HepG2 (cell line): ENCODE data around the gene NAIF1. TPM values are rescaled to one million over a fixed set of nuclear protein-coding genes. Genes with fewer than 3 reads are reported as not detected.

Experiments used
- ATF3 ChIP-seq: sonication (generic); formaldehyde crosslinking; IDR thresholded peaks from 2 replicates; pipeline ENCODE4 v1.4.0; 2020; ENCODE audit warnings: missing genetic modification reagents
- CREM ChIP-seq, 2 experiments: sonication (generic) in 1 of 2; formaldehyde crosslinking in 1 of 2; IDR thresholded peaks; 2 replicates each; pipeline versions ENCODE4 v1.4.0 to v1.6.1; 2016 to 2020; ENCODE audit warnings: antibody characterized with exemption in 1 of 2, mild to moderate bottlenecking in 1 of 2, missing genetic modification reagents in 1 of 2
- HNRNPLL ChIP-seq: fragments of 200-400 bp; formaldehyde crosslinking; IDR thresholded peaks from 2 replicates; pipeline ENCODE4 v1.6.1; 2017; ENCODE audit warnings: mild to moderate bottlenecking, low read depth, low read length; ENCODE audit not compliant: poor library complexity, severe bottlenecking
- MTF2 ChIP-seq: sonication (generic); formaldehyde crosslinking; IDR thresholded peaks from 2 replicates; pipeline ENCODE4 v1.5.0; 2020; ENCODE audit warnings: missing genetic modification reagents, borderline replicate concordance
- SIN3A ChIP-seq: IDR thresholded peaks from 2 replicates; pipeline ENCODE4 v1.6.1; 2011; ENCODE audit warnings: low read depth, mild to moderate bottlenecking, control low read depth, low read length, borderline replicate concordance
- SMAD3 ChIP-seq: sonication (generic); formaldehyde crosslinking; IDR thresholded peaks from 2 replicates; pipeline ENCODE4 v1.4.0; 2020; ENCODE audit warnings: missing genetic modification reagents
- THAP11 ChIP-seq: IDR thresholded peaks from 2 replicates; pipeline ENCODE4 v1.6.1; 2016; ENCODE audit warnings: missing biosample characterization, missing genetic modification reagents
- ZBTB44 ChIP-seq: sonication (generic); formaldehyde crosslinking; IDR thresholded peaks from 2 replicates; pipeline ENCODE4 v1.4.0; 2020; ENCODE audit warnings: missing genetic modification reagents
- ZFP36L1 ChIP-seq: sonication (generic); formaldehyde crosslinking; IDR thresholded peaks from 2 replicates; pipeline ENCODE4 v1.8.0; 2022; ENCODE audit warnings: mild to moderate bottlenecking, missing genetic modification reagents, moderate library complexity
- ZFP41 ChIP-seq: sonication (generic); formaldehyde crosslinking; IDR thresholded peaks from 2 replicates; pipeline ENCODE4 v1.4.0; 2020; ENCODE audit warnings: mild to moderate bottlenecking, missing genetic modification reagents, borderline replicate concordance
- ZFX ChIP-seq: sonication (generic); formaldehyde crosslinking; IDR thresholded peaks from 2 replicates; pipeline ENCODE4 v1.4.0; 2020; ENCODE audit warnings: mild to moderate bottlenecking, low read depth, missing genetic modification reagents, moderate library complexity
- ZNF230 ChIP-seq: sonication (generic); formaldehyde crosslinking; IDR thresholded peaks from 2 replicates; pipeline ENCODE4 v1.4.0; 2020; ENCODE audit warnings: mild to moderate bottlenecking, missing genetic modification reagents
- ZNF512 ChIP-seq: sonication (generic); formaldehyde crosslinking; IDR thresholded peaks from 2 replicates; pipeline ENCODE4 v1.4.0; 2020; ENCODE audit warnings: mild to moderate bottlenecking, missing genetic modification reagents
- ZNF597 ChIP-seq: sonication (generic); formaldehyde crosslinking; IDR thresholded peaks from 2 replicates; pipeline ENCODE4 v1.5.0; 2020; ENCODE audit warnings: missing genetic modification reagents
- ZNF720 ChIP-seq: sonication (generic); formaldehyde crosslinking; IDR thresholded peaks from 2 replicates; pipeline ENCODE4 v1.4.0; 2020; ENCODE audit warnings: missing genetic modification reagents
- ZNF776 ChIP-seq: sonication (generic); formaldehyde crosslinking; IDR thresholded peaks from 2 replicates; pipeline ENCODE4 v1.4.0; 2020; ENCODE audit warnings: mild to moderate bottlenecking, missing genetic modification reagents
- polyA plus RNA-seq, 8 experiments: library from polyadenylated mRNA; depleted of rRNA in 3 of 8; stranded (reverse) in 7 of 8; unstranded in 1 of 8; fragments of >200 nt; fragmentation: Illumina TruSeq in 4 of 8; extraction: Trizol in 4 of 8; gene quantifications; 2 replicates each; pipeline versions ENCODE4 v1.2.1 to v1.2.3, GENCODE V29; 2011 to 2016; ENCODE audit warnings: low read depth in 4 of 8, missing spikeins in 1 of 8, mixed read lengths in 1 of 8; ENCODE audit not compliant: insufficient read depth in 1 of 8
- total RNA-seq, 5 experiments: library from RNA; depleted of rRNA; stranded (reverse); fragments of >200 nt; fragmentation: Illumina TruSeq; extraction: Trizol; gene quantifications; 2 replicates each; pipeline ENCODE4 v1.2.3, GENCODE V29; 2016; ENCODE audit warnings: low read depth in 1 of 5
- TF ChIP-seq, protein P1 (sequence below): IDR thresholded peaks from 2 replicates; pipeline ENCODE4 v1.6.1; 2012; ENCODE audit warnings: low read length, improper control_type of control experiment
- TF ChIP-seq, protein P2 (sequence below): fragments of 450-650 bp; IDR thresholded peaks from 2 replicates; pipeline ENCODE4 v1.6.1; 2016

NAIF1 gene
- total and polyA plus RNA-seq, 2 of the 13 experiments (the other 11 are each of a cell fraction or from before 2014, with no cell fraction given): 6.0 to 6.9 TPM

- TF ChIP-seq ZNF512 (CRISPR knock-in tag) (no peak), ZNF776 (peak; percentile 74; the same call in 1 of the 2 replicates), ZFX (CRISPR knock-in tag) (peak; percentile 94), CREM (IDR thresholded peaks at IDR 0.05) (peak; percentile 79), CREM (CRISPR knock-in tag; IDR thresholded peaks at IDR 0.05) (no peak), ATF3 (CRISPR knock-in tag) (0 out of 2 replicates have a peak, but pooled peaks have one; percentile 26), SMAD3 (no peak), ZBTB44 (CRISPR knock-in tag) (no peak), ZNF720 (no peak), ZFP36L1 (CRISPR knock-in tag) (peak; percentile 97), ZNF597 (CRISPR knock-in tag) (no peak), ZNF230 (peak; percentile 81; the same call in 1 of the 2 replicates), HNRNPLL (peak; percentile 50), ZFP41 (CRISPR knock-in tag) (peak; percentile 27; the same call in 1 of the 2 replicates), THAP11 (CRISPR knock-in tag) (peak; percentile 78), MTF2 (CRISPR knock-in tag) (no peak), SIN3A (0 out of 2 replicates have a peak, but pooled peaks have one; percentile 48)
- TF ChIP-seq, protein P1, sequence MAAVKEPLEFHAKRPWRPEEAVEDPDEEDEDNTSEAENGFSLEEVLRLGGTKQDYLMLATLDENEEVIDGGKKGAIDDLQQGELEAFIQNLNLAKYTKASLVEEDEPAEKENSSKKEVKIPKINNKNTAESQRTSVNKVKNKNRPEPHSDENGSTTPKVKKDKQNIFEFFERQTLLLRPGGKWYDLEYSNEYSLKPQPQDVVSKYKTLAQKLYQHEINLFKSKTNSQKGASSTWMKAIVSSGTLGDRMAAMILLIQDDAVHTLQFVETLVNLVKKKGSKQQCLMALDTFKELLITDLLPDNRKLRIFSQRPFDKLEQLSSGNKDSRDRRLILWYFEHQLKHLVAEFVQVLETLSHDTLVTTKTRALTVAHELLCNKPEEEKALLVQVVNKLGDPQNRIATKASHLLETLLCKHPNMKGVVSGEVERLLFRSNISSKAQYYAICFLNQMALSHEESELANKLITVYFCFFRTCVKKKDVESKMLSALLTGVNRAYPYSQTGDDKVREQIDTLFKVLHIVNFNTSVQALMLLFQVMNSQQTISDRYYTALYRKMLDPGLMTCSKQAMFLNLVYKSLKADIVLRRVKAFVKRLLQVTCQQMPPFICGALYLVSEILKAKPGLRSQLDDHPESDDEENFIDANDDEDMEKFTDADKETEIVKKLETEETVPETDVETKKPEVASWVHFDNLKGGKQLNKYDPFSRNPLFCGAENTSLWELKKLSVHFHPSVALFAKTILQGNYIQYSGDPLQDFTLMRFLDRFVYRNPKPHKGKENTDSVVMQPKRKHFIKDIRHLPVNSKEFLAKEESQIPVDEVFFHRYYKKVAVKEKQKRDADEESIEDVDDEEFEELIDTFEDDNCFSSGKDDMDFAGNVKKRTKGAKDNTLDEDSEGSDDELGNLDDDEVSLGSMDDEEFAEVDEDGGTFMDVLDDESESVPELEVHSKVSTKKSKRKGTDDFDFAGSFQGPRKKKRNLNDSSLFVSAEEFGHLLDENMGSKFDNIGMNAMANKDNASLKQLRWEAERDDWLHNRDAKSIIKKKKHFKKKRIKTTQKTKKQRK: no peak
- TF ChIP-seq, protein P2, sequence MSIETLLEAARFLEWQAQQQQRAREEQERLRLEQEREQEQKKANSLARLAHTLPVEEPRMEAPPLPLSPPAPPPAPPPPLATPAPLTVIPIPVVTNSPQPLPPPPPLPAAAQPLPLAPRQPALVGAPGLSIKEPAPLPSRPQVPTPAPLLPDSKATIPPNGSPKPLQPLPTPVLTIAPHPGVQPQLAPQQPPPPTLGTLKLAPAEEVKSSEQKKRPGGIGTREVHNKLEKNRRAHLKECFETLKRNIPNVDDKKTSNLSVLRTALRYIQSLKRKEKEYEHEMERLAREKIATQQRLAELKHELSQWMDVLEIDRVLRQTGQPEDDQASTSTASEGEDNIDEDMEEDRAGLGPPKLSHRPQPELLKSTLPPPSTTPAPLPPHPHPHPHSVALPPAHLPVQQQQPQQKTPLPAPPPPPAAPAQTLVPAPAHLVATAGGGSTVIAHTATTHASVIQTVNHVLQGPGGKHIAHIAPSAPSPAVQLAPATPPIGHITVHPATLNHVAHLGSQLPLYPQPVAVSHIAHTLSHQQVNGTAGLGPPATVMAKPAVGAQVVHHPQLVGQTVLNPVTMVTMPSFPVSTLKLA: peak; percentile 66
Measured at GRCh38 chr9:128115187-128116103, 48.3 kb upstream of the NAIF1 start (continued).
